Effector CD4-positive, alpha-beta T cell (primary cell): ENCODE results near the gene ALG2.
A peak's percentile ranks its signal among the peaks of the same experiment; 100 is the strongest.
"Not testable (repeated sequence)": the region's sequence is repeated elsewhere in the genome, so short reads cannot be mapped to it uniquely, and the experiment has no call there.

ENCODE experiments used
- DNase-seq: peaks from one replicate; pipeline ENCODE4 v3.0.0-alpha.2; 2020
- total RNA-seq: gene quantifications from one replicate; lab custom pipeline; 2026; lab: John Stamatoyannopoulos, UW

Gene ALG2
- 12.0 reads per million, percentile 35 among the genes with 10 or more reads in this experiment for total RNA-seq

- peak; percentile 91 for DNase-seq
These were observed at the start of gene ALG2, which contains the start of gene SEC61B for GRCh38 chr9:99221621-99222415. Gene ALG2 (minus strand): TSS chr9:99221942. CDS start chr9:99221894, 48 bp downstream. Gene SEC61B (plus strand): TSS chr9:99222282. CDS start chr9:99222364, 82 bp downstream.

- DNase-seq = no peak
These were observed 48.7 kb upstream of the ALG2 start for GRCh38 chr9:99270491-99270890.

- no peak for DNase-seq
These were observed 47.7 kb upstream of the ALG2 start for GRCh38 chr9:99269416-99269815.

GRCh38 chr9:99266255-99267023 is 44.7 kb upstream of the ALG2 start:
- DNase-seq = peak; percentile 39

GRCh38 chr9:99265691-99266090 is 43.9 kb upstream of the ALG2 start:
- DNase-seq = no peak

- DNase-seq = no peak
These were observed 42.4 kb upstream of the ALG2 start for GRCh38 chr9:99264070-99264680.

- no peak for DNase-seq
These were observed 41.2 kb upstream of the ALG2 start for GRCh38 chr9:99262949-99263418.

- DNase-seq = no peak
These were observed 40.2 kb upstream of the ALG2 start for GRCh38 chr9:99261923-99262322.

- DNase-seq = no peak
These were observed 37.6 kb upstream of the ALG2 start for GRCh38 chr9:99259231-99259918.

GRCh38 chr9:99257723-99258389 is 36.1 kb upstream of the ALG2 start:
- DNase-seq = no peak

GRCh38 chr9:99255651-99256050 is 33.9 kb upstream of the ALG2 start:
- no peak for DNase-seq

GRCh38 chr9:99253772-99254431 is 32.2 kb upstream of the ALG2 start:
- DNase-seq = peak; percentile 5

- no peak for DNase-seq
These were observed 31.4 kb upstream of the ALG2 start for GRCh38 chr9:99253134-99253533.

GRCh38 chr9:99251157-99251556 is 29.4 kb upstream of the ALG2 start:
- DNase-seq = no peak

- no peak for DNase-seq
These were observed 27.9 kb upstream of the ALG2 start for GRCh38 chr9:99249619-99250018.

- no peak for DNase-seq
These were observed 22.9 kb upstream of the ALG2 start for GRCh38 chr9:99244344-99245260.

GRCh38 chr9:99241106-99241505 is 19.4 kb upstream of the ALG2 start:
- no peak for DNase-seq

GRCh38 chr9:99239341-99240060 is 17.8 kb upstream of the ALG2 start:
- DNase-seq = no peak

- no peak for DNase-seq
These were observed 16.6 kb upstream of the ALG2 start for GRCh38 chr9:99238331-99238730.

- not testable (repeated sequence) for DNase-seq
These were observed 16.1 kb upstream of the ALG2 start for GRCh38 chr9:99237849-99238248.
